Measurements from ENCODE around the gene MDGA2.

DNA sequence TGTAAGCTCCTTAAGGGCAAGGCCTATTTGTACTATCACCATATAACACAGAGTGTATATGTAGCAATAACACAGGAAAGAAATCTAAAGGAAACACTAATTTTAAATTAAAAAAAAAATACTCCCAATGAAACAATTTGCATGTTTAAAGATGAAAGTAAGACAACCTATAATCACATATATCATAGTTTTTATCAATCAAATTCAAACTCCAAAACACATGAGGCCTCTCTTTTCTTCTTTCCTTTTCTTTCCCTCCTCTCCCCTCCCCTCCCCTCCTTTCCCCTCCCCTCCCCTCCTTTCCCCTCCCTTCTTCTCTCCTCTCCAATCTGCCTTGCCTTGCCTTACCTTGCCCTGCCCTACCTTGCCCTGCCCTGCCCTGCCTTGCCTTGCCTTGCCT lies 618.0 kb downstream of the MDGA2 start:
- no peak for TF ChIP-seq CTCF (IDR thresholded peaks at IDR 0.05)
- no peak for TF ChIP-seq POLR2A (IDR thresholded peaks at IDR 0.05)
